IMR-90 (cell line): ENCODE results near the gene TPRKB. TPM values are rescaled to one million over a fixed set of nuclear protein-coding genes. Genes with fewer than 3 reads are reported as not detected.

Experiments used
- ATAC-seq: fragments of 200-7000 bp; cut with Tn5 transposase; 2 replicates; pipeline ENCODE4 v1.9.1; 2020; ENCODE audit warnings: low read depth, mild to moderate bottlenecking, moderate library complexity
- BruUV-seq: library from RNA; stranded (reverse); fragments of 400-500 nt; replicated peaks from 2 replicates; lab custom pipeline; 2021; lab: Mats Ljungman, UMichigan
- CTCF ChIA-PET: fragments of 300-600 bp; formaldehyde crosslinking; extraction: SDS; loops from one replicate; lab custom pipeline; 2021; ENCODE audit warnings: antibody characterized with exemption; lab: Yijun Ruan, JAX
- POLR2A ChIA-PET: fragments of 300-600 bp; sonication (Branson Sonifier 250); formaldehyde crosslinking; loops from one replicate; lab custom pipeline; 2022; ENCODE audit warnings: antibody characterized with exemption; ENCODE audit not compliant: unreplicated experiment; lab: Charles Lee
- DNase-seq: peaks from one replicate; pipeline ENCODE4 v3.0.0; 2013
- H2AFZ ChIP-seq: replicated peaks from 2 replicates; pipeline ENCODE3; 2013; ENCODE audit warnings: low read length, mild to moderate bottlenecking; ENCODE audit not compliant: poor library complexity
- H2AK5ac ChIP-seq: 2 replicates; pipeline ENCODE4 v1.6.1; 2013; ENCODE audit warnings: low read depth, low read length, inconsistent platforms
- H2AK9ac ChIP-seq: replicated peaks from 2 replicates; pipeline ENCODE3; 2013; ENCODE audit warnings: mild to moderate bottlenecking, low read depth, low read length, moderate library complexity; ENCODE audit not compliant: poor library complexity
- H2BK120ac ChIP-seq: 2 replicates; pipeline ENCODE4 v1.6.1; 2013; ENCODE audit warnings: low read depth, low read length, inconsistent platforms
- H2BK15ac ChIP-seq: 3 replicates; pipeline ENCODE4 v1.6.1; 2013; ENCODE audit warnings: low read depth, low read length, inconsistent platforms
- H2BK20ac ChIP-seq: 2 replicates; pipeline ENCODE4 v1.6.1; 2013; ENCODE audit warnings: low read depth, mild to moderate bottlenecking, inconsistent platforms, low read length, moderate library complexity
- H2BK5ac ChIP-seq: 2 replicates; pipeline ENCODE4 v1.6.1; 2013; ENCODE audit warnings: mild to moderate bottlenecking, low read depth, low read length, inconsistent platforms; ENCODE audit not compliant: poor library complexity, severe bottlenecking
- H3K14ac ChIP-seq: replicated peaks from 2 replicates; pipeline ENCODE4 v1.6.1; 2013; ENCODE audit warnings: low read depth, low read length, inconsistent platforms
- H3K18ac ChIP-seq: 2 replicates; pipeline ENCODE4 v1.6.1; 2013; ENCODE audit warnings: low read depth, low read length, control low read depth
- H3K23ac ChIP-seq: 2 replicates; pipeline ENCODE4 v1.6.1; 2013; ENCODE audit warnings: low read depth, low read length, inconsistent platforms
- H3K27ac ChIP-seq: 2 replicates; pipeline ENCODE4 v1.5.1; 2013; ENCODE audit warnings: mild to moderate bottlenecking, control low read depth, low read length; ENCODE audit not compliant: insufficient read depth
- H3K27me3 ChIP-seq: 2 replicates; pipeline ENCODE4 v1.6.1; 2013; ENCODE audit warnings: low read length; ENCODE audit not compliant: control insufficient read depth, insufficient read depth
- H3K36me3 ChIP-seq: 2 replicates; pipeline ENCODE4 v1.6.1; 2013; ENCODE audit warnings: low read length, mixed read lengths; ENCODE audit not compliant: control insufficient read depth, insufficient read depth
- H3K4ac ChIP-seq: 2 replicates; pipeline ENCODE4 v1.6.1; 2013; ENCODE audit warnings: low read depth, low read length, inconsistent platforms
- H3K4me1 ChIP-seq: 2 replicates; pipeline ENCODE4 v1.6.1; 2013; ENCODE audit warnings: low read length, mixed read lengths; ENCODE audit not compliant: control insufficient read depth, insufficient read depth
- H3K4me2 ChIP-seq: 2 replicates; pipeline ENCODE4 v1.6.1; 2013; ENCODE audit warnings: low read depth, mild to moderate bottlenecking, control low read depth, low read length, moderate library complexity
- H3K4me3 ChIP-seq: 2 replicates; pipeline ENCODE4 v1.5.1; 2013; ENCODE audit warnings: low read depth, mild to moderate bottlenecking, control low read depth, low read length, moderate library complexity; ENCODE audit not compliant: insufficient read depth
- H3K56ac ChIP-seq: 2 replicates; pipeline ENCODE4 v1.6.1; 2013; ENCODE audit warnings: low read length, inconsistent platforms; ENCODE audit not compliant: insufficient read depth; ENCODE audit errors: extremely low read depth
- H3K79me1 ChIP-seq, 2 experiments: 2 replicates each; pipeline ENCODE4 v1.6.1; 2013; ENCODE audit warnings: low read length in 2 of 2, inconsistent platforms in 1 of 2, low read depth in 1 of 2
- H3K9ac ChIP-seq: 2 replicates; pipeline ENCODE4 v1.6.1; 2013; ENCODE audit warnings: low read depth, low read length, control low read depth
- H3K9me1 ChIP-seq: 2 replicates; pipeline ENCODE4 v1.6.1; 2013; ENCODE audit warnings: low read length, inconsistent platforms; ENCODE audit not compliant: insufficient read depth
- H3K9me3 ChIP-seq: 2 replicates; pipeline ENCODE4 v1.6.1; 2013; ENCODE audit warnings: low read length; ENCODE audit not compliant: control insufficient read depth, insufficient read depth
- H4K20me1 ChIP-seq: 2 replicates; pipeline ENCODE4 v1.6.1; 2013; ENCODE audit warnings: low read length, inconsistent platforms; ENCODE audit not compliant: insufficient read depth
- H4K5ac ChIP-seq: 2 replicates; pipeline ENCODE4 v1.6.1; 2013; ENCODE audit warnings: mild to moderate bottlenecking, low read depth, low read length, control low read depth
- H4K8ac ChIP-seq, 2 experiments: 2 replicates each; pipeline ENCODE4 v1.6.1; 2013; ENCODE audit warnings: low read depth in 2 of 2, low read length in 2 of 2, control low read depth in 1 of 2, inconsistent platforms in 1 of 2
- H4K91ac ChIP-seq: 2 replicates; pipeline ENCODE4 v1.6.1; 2013; ENCODE audit warnings: low read depth, low read length, inconsistent platforms; ENCODE audit not compliant: insufficient read depth
- BHLHE40 ChIP-seq: fragments of 150-350 bp; IDR thresholded peaks from 2 replicates; pipeline ENCODE4 v1.6.1; 2016; ENCODE audit warnings: mild to moderate bottlenecking, low read depth, low read length
- CEBPB ChIP-seq: IDR thresholded peaks from 2 replicates; pipeline ENCODE4 v1.6.1; 2012; ENCODE audit warnings: low read depth, low read length, improper control_type of control experiment
- MAFK ChIP-seq: IDR thresholded peaks from 2 replicates; pipeline ENCODE4 v1.6.1; 2012; ENCODE audit warnings: low read depth, low read length, improper control_type of control experiment
- MXI1 ChIP-seq: IDR thresholded peaks from 2 replicates; pipeline ENCODE4 v1.6.1; 2012; ENCODE audit warnings: low read depth, mild to moderate bottlenecking, low read length, moderate library complexity, borderline replicate concordance
- POLR2A ChIP-seq: IDR thresholded peaks from 2 replicates; pipeline ENCODE4 v1.6.1; 2012; ENCODE audit warnings: mild to moderate bottlenecking, low read depth, low read length
- RCOR1 ChIP-seq: IDR thresholded peaks from 2 replicates; pipeline ENCODE4 v1.6.1; 2012; ENCODE audit warnings: mild to moderate bottlenecking, low read length, improper control_type of control experiment; ENCODE audit not compliant: insufficient replicate concordance
- RFX5 ChIP-seq: IDR thresholded peaks from 2 replicates; pipeline ENCODE4 v1.8.0; 2012; ENCODE audit warnings: low read depth, mild to moderate bottlenecking, low read length, moderate library complexity
- SMC3 ChIP-seq: fragments of 150-350 bp; IDR thresholded peaks from 2 replicates; pipeline ENCODE4 v1.6.1; 2016; ENCODE audit warnings: low read depth, mild to moderate bottlenecking, antibody characterized with exemption, low read length, moderate library complexity
- dilution Hi-C: fragments of 300-500 bp; cut with HindIII; formaldehyde crosslinking; loops from one replicate; pipeline ENCODE4 v1.14.3; 2018; ENCODE audit warnings: low sequenced_read_pairs; ENCODE audit not compliant: unreplicated experiment
- in situ Hi-C: fragments of 300-500 bp; cut with MboI; formaldehyde crosslinking; loops from 3 replicates; pipeline ENCODE4 v1.14.3; 2019; ENCODE audit warnings: low sequenced_read_pairs, inconsistent platforms, mixed read lengths
- intact Hi-C: fragments of 100-400 bp; cut with micrococcal nuclease; formaldehyde crosslinking; loops from 2 replicates; pipeline ENCODE4 v1.10.0; 2022
- polyA plus RNA-seq, 3 experiments: library from polyadenylated mRNA; depleted of rRNA; stranded (reverse); fragments of >200 nt; gene quantifications; 2 replicates each; pipeline ENCODE4 v1.2.3, GENCODE V29; 2012; ENCODE audit warnings: low replicate concordance in 1 of 3
- total RNA-seq: library from RNA; depleted of rRNA; stranded (reverse); fragments of >200 nt; gene quantifications from 2 replicates; pipeline ENCODE4 v1.2.3, GENCODE V29; 2012
- TF ChIP-seq, protein P1 (sequence below): fragments of 150-350 bp; IDR thresholded peaks from 2 replicates; pipeline ENCODE4 v1.6.1; 2016; ENCODE audit warnings: low read depth, mild to moderate bottlenecking, low read length, moderate library complexity, borderline replicate concordance

The TPRKB gene
- total and polyA plus RNA-seq, 2 of the 4 experiments (the other 2 are of a cell fraction) = 35.3 to 37.6 TPM

GRCh38 chr2:73717251-73717606 is 19.9 kb downstream of the TPRKB start:
- Histone ChIP-seq H4K91ac (no peak overlapping the region), H4K8ac (no peak overlapping the region), H3K79me1 (no peaks in the 10 kb centered on the region), H2BK5ac (no peak overlapping the region), H3K27ac (no peak overlapping the region), H2AFZ (no peak overlapping the region), H3K4ac (no peak overlapping the region), H3K56ac (no peak overlapping the region), H2AK9ac (no peak overlapping the region), H4K5ac (no peak overlapping the region), H2BK120ac (no peak overlapping the region), H3K36me3 (no peaks in the 10 kb centered on the region), H3K4me3 (no peak overlapping the region), H3K9me3 (no peaks in the 10 kb centered on the region), H3K9me1 (no peaks in the 10 kb centered on the region), H3K9ac (no peak overlapping the region), H4K20me1 (no peaks in the 10 kb centered on the region), H2AK5ac (no peak overlapping the region), H3K4me1 (no peaks in the 10 kb centered on the region), H3K14ac (no peak overlapping the region), H3K18ac (no peak overlapping the region), H3K23ac (no peak overlapping the region), H3K4me2 (no peak overlapping the region), H2BK20ac (no peak overlapping the region), H3K27me3 (no peaks in the 10 kb centered on the region), H2BK15ac (no peak overlapping the region)
- ATAC-seq = peak; percentile 16; the same call in 1 of the 2 replicates
- dilution Hi-C loops (no loop called here), in situ Hi-C loops (no loop called here), intact Hi-C loops (no loop called here)
- no TSS peak for BruUV-seq
- TF ChIP-seq BHLHE40 = no peak
- no peak for TF ChIP-seq CEBPB
- no peak for TF ChIP-seq MAFK
- TF ChIP-seq MXI1 = no peak
- TF ChIP-seq RCOR1 = no peak
- no peak for TF ChIP-seq POLR2A
- TF ChIP-seq SMC3 = no peak
- no peak for TF ChIP-seq RFX5
- TF ChIP-seq, protein P1, sequence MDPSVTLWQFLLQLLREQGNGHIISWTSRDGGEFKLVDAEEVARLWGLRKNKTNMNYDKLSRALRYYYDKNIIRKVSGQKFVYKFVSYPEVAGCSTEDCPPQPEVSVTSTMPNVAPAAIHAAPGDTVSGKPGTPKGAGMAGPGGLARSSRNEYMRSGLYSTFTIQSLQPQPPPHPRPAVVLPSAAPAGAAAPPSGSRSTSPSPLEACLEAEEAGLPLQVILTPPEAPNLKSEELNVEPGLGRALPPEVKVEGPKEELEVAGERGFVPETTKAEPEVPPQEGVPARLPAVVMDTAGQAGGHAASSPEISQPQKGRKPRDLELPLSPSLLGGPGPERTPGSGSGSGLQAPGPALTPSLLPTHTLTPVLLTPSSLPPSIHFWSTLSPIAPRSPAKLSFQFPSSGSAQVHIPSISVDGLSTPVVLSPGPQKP = no peak
- no peak for DNase-seq
- CTCF ChIA-PET = no interaction called here
- POLR2A ChIA-PET = no interaction called here
